Measurements from ENCODE around the gene PTPRH.
"Not testable (repeated sequence)": the region's sequence is repeated elsewhere in the genome, so short reads cannot be mapped to it uniquely, and the experiment has no call there.

Gene PTPRH

DNA sequence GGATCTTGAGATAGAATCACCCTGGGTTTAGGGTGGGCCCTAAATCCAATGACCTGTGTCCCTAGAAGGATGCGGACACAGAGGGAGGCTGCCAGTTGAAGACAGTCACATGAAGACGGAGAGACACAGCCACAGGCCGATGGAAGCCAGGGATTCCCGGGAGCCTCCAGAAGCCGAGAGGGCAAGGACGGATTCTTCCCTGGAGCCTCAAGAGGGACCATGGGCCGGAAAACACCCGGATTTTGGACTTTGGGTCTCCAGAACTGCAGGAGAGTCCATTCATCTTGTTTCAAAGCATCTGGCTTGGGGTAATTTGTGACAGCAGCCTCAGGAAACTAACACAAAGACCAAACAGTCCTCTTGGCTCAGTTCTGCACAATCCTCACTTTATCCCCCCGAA is 17.0 kb upstream of the PTPRH start:
- no peak for DNase-seq

DNA sequence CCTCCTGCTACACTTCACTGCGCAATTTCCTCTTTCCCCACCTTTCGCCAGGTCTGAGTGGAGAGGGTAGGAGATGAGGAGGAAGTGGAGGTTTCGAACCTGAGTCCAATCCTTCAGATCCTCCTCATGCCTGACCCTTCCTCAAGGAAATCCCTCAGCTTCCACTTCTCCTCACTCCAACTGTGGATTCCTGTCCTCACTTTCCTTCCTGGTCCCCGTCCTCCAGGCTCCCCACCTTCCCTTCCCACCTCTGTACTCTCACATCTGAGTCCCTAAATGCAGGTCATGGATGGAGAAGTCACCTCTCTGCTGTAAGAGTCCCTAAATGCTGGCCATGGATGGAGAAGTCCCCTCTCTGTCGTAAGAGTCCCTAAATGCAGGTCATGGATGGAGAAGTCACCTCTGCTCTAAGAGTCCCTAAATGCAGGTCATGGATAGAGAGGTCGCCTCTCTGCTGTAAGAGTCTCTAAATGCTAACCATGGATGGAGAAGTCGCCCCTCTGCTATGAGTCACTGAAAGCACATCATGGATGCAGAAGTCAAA is 16.2 kb upstream of the PTPRH start:
- no peak for DNase-seq

DNA sequence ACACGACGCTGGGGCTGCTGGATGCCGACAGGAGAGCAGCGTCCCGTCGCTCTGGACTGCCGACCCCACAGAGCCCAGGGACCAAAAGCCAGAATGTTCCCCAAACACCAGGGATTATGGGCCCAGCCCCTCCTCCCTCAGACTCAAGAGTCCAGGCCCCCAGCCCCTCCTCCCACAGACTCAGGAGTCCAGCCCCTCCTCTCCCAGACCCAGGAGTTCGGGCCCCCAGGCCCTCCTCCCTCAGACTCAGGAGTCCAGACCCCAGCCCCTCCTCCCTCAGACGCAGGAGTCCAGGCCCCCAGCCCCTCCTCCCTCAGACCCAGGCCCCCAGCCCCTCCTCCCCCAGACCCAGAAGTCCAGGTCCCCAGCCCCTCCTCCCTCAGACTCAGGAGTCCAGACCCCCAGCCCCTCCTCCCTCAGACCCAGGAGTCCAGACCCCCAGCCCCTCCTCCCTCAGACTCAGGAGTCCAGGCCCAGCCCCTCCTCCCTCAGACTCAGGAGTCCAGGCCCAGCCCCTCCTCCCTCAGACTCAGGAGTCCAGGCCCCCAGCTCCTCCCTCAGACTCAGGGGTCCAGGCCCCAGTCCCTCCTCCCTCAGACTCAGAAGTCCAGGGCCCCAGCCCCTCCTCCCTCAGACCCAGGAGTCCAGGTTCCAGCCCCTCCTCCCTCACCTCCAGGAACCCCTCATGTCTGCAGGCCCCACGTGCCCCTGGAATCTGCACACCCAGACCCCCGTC is 15.5 kb upstream of the PTPRH start:
- not testable (repeated sequence) for DNase-seq

DNA sequence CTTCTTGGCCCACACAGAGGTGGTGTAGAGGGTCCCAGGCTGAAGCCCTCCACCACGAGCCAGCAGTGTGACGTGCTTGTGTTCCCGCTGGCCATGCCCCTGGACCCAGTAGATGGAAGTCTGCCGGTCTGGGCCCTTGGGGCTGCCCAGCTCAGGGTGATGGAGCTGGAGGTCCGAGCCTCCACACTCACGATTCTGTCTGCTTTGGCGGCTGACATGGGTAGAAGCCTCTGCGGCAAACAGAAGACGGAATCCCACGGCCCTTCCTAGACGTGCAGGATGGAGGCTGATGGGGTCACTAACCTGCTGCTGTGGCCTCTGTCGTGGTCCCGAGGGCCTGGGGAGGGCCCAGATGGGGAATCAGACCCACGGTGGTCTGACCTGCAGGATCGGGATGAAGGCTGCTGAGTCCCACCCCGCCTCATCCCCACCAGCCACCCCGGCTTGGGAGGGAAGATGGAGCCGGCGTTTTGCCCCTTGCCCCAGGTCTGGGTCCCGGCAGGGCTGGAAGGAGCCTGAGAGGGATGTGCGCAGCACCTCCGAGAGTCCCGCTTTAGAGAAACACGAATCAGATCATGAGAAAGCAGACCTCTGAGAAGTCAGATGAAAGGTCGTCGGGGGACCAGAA is 14.9 kb upstream of the PTPRH start:
- DNase-seq, result no peak

DNA sequence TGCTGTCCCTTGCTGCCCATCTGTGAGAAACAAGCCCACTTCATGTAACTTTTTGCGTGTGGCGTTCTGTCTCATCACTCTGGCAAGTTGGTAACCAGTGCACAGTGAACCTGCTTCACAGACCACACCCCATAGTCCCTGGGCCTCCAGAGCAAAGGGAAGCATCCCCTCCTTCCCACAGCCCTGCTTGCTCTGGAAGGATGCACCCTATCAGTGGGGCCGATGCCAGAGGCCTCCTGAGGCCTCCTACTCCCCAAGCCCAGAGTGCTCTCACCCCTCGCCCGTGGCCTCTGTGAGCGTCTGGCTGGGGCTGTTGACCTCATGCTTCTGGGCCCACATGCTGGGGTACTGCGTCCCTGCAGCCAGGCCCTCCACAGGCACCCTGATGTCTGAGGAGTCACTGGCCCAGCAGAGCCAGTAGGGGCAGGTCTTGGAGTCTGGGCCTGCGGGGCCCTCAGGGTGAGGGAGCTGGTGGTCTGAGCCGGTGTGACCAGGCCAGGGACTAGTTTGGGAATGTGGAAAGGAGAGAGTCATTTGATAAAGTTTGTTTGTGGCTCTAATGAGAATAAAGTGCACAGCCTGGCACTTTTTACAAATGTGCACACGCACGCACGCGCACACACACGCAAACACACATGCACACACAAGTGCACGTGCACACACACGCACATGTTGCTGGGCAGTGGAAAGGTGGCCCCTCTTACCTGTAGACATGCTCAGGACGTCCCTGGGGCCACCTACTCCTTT is 14.2 kb upstream of the PTPRH start:
- no peak for DNase-seq

DNA sequence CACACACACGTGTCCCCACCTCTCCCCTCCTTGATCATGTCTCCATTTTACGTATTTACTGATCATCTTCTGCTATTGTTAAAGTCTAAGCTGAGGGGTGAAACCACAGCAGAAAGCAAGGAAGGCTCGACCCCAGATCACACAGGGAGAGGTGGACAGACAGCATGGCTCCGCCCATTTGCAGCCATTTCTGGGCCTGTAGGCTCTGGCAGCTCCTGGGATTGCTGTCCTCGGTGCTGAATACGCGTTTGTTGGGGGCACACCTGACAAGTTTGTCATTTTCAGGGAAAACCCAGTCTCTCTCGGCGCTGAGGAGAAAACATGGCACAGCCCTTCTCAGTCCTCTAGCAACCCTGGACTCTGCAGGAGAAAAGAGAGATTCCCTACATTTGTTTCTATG is 11.2 kb upstream of the PTPRH start:
- no peak for DNase-seq

DNA sequence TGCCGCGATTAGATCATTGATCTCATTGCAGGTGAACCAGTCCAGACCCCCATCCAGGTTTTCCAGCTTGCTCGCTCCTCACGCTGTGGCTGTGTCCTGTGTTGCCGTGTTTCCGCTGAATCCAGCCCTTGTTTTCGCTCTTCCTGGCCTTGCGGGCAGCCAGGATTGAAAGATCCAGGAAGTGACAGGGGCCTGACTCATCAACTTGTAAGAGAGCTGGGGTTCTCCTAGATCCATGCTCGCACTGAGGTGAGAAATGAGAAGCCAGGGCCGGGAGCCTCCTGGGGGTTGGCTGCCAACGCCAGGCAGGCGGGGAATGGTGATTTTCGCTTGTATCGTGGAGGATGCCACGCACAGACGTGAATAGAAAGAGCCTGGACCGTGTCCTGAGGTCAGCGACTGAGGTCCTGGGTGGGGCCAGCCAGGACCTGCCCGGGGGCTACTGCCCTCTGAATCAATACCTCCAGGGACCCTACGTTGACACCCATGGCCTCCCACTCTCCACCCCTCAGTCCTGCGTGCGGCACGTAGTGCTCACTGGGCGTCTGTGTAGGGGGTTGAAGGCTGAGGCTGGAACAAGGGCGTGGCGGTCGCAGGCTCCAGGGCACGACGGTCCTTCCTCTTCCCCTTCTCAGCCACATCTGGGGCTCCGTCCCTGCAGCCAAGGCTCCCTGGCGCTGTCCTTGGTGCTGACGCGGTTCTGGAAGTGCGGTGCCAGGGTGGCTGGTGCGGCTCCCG is 7.3 kb upstream of the PTPRH start:
- peak; percentile 66 for DNase-seq

DNA sequence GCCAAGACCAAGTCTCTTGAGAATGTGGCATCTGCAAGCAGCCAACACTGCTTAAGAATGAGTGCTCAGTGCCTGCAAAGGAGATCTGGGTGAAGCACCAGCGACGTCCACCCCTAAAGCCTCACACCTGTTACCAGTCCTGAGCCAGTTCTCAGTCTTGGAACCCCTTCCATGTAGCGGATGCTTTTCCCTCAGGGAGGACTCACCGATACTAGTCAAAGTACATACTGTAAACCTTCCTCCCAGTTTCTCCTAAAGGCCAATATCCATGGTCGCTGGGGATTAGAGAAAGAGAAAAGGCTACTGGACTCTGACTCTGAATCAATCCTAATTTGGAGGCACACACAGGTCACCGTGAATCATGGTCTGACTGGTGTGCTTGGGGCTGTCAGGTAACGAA is 4.2 kb upstream of the PTPRH start:
- DNase-seq, result no peak

DNA sequence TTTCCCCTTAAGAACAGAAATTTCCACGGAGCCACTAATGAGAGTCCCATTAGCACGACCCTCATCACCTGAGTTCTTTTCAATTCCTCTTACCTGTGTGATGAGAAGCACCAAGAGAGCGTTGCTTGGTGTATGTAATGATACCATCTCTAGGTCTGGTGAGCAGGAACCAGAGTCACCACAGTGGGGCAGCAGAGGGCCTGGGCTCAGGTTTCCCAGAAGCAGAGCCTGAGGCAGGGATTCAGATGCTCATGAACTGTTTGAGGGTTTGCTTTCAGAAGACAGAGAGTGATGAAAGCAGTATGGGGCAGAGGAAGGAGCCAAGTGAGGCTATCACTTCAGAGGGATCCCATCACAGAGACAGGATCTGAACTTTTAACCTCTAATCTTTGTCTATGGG is 3.1 kb upstream of the PTPRH start:
- DNase-seq, result peak; percentile 21

DNA sequence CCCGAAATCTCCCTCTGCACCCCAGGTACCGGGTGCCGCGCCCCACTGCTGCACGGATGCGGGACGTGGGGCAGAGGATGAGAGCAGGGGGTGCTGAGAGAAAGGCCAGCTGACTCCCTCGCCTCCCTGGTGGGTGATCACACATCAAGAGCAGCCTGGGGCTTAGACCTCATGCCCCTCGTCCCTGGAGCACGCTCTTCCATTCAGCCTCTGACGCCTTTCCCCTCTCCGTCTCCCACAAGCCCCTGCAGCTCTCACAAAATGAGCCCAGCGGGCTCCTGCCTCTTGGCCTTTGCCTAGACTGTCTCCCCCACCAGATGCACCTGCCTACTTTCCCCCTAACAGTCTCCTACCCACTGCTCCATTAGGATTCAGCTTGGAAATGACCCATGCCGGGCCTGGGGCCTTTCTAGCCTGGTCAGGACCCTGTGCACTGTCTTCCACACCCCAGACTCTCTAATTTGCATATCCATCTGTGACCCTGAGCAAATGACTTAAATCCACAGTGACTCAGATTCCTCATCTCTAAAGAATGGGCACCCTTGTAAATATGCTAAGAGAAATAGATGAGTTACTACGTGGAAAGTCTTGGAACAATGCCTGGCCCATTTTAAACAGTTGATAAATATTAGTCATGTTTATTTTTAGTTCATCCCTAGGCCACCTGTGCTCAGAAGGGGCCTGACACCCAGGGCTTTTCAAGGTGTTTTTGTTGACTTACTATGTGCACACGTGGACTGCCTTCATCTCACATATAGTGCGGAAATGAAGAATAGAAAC is 582 bp upstream of the PTPRH start:
- DNase-seq, result no peak

DNA sequence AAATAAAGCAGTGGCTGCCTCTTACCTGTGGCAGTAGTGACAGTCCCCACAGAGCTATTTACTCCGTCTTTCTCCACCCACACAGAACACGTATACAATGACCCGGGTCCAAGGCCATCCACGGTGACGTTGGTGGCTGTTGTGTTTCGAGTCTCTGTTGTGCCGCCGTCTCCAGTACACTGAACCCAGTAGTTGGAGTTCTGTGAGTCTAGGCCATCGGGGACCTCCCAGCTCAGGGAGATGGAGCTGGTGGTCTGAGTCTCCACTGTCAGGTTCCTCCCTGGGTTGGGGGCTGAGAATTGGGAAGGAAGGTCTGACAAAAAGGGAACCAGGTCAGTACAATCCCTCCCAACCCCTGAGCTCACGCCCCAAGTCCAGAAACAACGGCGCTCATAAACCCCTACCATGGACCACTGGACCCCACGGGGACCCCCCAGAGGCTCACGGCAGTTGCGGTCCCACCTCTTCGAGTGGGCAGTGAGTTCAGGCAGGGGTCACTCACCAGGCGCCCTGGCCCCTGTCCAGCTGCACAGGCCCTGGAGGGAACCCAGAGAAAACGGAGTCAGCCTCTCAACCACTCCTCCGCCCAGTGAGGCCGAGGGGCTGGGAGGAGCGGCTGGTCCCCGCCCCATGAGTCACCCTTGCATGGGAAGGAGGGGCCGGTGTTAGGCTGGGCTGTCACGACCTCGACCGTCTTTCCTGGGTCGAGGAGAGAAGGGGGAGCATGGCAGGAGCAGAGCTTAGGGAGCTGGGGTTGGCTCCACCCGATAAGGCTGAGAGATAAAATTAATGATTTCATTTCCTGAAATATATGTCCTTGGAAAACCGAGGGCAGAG is 2.4 kb downstream of the PTPRH start:
- no peak for DNase-seq

DNA sequence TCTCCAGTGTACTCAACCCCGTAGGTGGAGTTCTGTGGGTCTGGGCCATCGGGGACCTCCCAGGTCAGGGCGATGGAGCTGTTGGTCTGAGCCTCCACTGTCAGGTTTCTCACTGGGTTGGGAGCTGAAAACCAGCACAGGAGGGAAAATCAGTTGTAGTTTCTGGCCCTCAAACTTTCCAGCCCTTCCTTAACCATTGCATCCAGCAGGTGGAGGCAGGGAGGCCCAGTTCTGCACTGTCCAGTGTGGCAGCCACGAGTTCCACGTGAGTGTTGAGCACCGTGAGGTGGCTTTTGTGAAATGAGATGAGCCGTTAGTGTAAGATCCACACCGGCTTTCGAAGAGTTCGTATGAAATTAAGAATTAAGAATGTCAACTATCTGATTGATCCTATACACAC is 7.1 kb downstream of the PTPRH start:
- not testable (repeated sequence) for DNase-seq

DNA sequence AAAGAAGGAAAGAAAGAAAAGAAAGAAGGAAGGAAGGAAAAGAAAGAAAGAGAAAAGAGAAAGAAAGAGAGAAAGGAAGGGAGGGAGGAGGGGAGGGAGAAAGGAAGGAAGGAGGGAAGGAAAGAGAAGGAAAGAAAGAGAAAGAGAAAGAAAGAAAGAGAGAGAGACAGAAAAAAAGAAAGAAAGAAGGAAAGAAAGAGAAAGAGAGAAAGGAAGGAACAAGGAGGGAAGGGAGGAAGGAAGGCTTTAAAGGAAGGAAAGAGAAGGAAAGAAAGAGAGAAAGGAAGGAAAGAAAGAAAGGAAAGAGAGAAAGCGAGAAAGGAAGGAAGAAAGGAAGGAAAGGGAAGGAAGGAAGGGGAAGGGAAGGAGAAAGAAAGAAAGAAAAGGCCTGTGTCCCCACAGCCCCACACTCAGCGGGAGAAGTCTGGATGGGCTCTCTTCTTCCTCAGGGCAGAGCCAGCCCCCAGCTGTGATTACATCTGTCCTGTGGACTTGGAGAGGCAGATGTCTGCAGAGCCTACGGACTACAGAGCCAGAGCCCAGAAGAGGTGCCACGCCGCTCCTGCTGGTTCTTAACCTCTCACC is 9.6 kb downstream of the PTPRH start:
- no peak for DNase-seq

DNA sequence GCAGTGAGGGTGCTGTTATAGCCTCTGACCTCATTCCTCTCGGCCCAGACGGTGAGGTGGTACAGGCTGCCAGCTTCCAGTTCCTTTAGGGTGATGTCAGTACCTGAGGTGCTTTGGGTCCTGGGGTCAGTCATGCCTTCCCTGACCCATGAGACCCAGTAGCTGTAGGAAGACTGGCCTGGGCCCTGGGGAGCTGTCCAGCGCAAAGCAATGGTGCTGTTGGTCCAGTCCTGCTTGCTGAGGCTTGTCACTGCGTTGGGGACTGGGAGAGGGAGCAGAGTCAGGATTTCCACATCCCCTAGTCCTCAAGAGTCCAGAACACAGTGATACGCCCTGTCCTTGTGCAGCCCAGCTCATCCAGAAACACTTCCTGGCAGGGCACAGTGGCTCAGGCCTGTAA is 10.7 kb downstream of the PTPRH start:
- DNase-seq, result no peak

DNA sequence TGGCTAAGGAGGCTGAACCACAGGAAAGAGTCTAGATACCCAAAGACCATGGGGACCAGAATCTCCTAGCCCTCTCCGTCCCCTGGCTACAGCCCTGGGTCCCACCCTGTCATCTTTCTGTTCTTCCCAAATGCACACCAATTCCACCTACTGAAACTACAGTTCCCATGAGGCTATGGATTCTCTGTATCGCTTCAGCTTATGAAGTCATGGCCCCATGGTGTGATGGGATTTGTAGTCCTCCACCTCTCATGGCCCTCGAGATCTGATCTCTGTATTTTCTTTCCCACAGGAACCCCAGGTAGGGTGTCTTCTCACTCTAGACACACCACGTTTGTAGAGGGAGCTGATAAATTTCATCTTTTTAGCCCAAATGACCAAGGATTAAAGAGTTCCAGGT is 11.8 kb downstream of the PTPRH start:
- DNase-seq, result no peak

DNA sequence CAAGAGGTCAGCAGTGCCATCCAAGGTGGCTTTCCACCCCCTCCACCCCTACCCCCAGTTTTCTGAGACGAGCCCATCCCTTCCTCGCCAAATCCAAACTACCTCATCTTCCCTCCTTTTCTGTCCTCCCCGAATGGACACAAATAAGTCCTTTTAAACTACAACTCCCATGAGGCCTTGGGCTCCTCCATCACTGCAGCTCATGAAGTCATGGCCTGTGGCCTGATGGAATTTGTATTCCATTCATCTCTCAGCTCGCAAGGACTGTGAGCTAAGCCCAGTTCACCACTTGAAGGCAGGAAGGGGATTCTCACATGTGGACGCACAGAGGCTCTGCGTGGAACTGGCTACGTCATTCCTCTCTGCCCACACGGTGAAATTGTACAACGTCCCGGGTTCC is 12.5 kb downstream of the PTPRH start:
- no peak for DNase-seq

DNA sequence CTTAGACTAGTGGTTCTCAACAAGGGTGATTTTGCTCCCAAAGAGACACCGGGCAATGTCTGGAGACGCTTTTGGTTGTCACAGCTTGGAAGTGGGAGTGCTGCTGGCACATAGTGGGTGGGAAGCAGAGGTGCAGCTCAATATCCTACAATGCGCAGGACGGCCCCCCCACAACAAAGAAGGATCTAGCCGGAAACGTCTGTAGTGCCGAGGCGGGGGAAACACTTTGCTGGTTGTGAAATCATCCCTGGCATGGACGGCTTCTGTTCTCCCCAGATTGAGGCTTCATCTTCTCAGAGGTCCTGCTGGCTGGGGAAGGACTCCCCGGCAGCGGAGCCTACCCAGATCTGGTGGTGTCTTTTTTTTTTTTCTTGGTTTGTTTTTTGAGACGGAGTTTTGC is 15.8 kb downstream of the PTPRH start:
- no peak for DNase-seq

DNA sequence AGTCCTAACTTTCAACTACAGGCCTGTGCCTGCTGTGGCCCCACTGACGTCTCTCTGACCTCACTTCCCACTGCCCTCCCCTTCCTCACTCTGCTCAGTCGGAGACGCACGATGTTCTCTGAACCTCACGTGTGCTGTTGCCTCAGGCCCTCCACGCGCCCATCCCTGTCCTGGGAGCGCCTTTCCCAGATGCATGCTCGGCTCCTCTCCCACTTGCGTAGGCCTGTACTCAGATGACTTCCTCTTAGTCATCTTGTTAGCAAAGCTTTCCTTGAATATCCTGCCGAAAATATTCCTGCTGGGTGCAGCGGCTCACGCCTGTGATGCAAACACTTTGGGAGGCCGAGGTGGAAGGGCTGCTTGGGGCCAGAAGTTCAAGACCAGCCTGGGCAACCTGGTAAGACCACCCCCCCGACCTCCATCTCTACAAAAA is 19.9 kb downstream of the PTPRH start:
- no peak for DNase-seq

DNA sequence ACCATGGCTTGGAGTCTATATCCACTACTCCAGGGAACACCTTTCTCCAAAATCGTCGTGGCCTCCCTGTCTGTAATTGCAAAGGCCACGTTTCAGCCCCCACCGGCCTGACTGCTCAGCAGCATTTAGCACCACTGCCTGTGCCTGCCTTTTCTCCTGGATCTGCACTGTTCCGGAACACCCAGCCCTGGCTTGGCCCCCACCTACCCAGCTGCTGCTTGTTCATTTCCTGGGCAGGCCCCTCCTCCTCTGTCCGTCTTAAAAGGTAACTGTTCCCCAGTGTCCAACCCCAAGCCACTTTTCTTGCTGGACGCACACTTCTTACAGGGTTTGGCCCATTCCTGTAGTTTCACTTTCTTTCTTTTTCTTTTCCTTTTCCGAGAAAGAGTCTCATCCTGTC is 20.7 kb downstream of the PTPRH start:
- no peak for DNase-seq

DNA sequence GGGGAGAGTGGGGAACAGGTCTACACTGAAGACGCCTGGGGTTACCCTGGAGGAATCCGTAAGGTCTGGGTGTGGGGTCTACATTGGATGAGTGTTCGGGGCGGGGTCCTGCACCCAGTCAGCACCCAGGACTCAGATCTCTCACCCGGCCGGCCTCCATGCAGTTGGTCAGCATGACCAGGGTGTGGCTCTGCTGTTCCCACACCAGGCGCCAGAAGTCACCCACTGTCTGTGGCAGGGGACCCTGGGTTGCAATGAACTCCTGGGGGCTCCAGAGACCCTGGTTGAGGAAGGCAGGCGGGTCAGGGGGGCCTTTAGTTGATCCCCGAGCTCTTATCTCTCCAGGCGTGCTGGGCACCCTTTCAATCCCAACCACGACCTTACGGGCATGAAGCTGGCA is 23.2 kb downstream of the PTPRH start:
- DNase-seq, result no peak

DNA sequence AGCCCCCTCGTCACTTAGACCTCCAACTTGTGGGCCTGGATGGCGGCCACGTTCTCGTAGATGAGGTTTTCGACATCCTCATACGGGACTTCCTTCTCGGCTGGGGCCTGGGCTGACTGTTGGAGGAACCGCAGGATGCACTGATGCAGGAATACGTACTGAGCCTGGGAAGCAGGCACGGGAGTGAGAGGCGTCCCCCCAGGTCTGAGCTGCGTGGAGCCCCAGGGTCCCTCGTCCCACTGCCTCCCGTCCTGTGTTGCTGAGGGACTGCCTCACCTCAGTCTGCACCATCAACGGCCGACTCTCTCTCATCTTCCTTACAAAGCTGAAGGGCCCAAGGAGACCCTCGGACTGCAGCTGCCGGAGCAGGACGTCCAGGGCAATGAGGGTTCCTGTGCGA is 27.6 kb downstream of the PTPRH start:
- DNase-seq, result no peak
